Activated naive CD4-positive, alpha-beta T cell (primary cell): Measurements from ENCODE around the gene MED16.
"Not testable (repeated sequence)": the region's sequence is repeated elsewhere in the genome, so short reads cannot be mapped to it uniquely, and the experiment has no call there.

Source experiments
- DNase-seq, 4 experiments: peaks; one replicate each; lab custom pipeline; 2025; lab: John Stamatoyannopoulos, UW

Gene MED16

GRCh38 chr19:911197-912033, 18.4 kb upstream of the MED16 start:
- no peak for DNase-seq

DNA sequence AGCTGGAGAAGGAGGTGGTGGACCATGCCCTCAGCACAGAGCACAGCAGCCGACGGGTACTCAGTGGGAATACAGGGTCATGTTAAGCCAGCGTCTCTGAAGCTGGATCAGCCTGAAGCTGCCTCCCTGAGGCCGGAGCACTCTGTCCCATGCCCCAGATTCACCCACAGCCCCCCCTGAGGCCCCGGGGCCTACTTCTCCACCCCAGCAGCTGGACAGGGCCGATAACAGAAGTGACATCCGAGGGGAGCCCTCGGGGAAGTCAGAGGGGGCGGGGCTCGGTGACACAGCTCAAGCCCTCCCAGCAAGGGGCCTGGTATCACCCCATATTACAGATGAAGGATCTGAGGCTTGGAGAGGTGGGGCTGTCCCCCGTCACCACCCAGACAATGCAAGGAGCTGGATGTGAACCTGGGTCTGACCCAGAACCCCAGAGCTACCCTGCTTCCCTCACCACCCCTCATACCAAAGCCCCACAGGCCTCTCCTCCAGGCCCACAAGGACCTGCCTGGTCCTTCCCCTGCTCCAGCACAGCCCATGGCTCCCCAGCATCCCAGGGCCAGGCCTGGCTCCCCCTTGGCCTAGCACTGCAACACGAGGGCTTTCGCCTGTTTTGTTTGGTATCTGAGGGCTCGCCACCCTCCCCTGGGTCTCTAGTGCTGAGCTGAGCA, 14.3 kb upstream of the MED16 start:
- peak in 1 of 4 experiments; percentile 19 for DNase-seq

GRCh38 chr19:906480-906879, 13.5 kb upstream of the MED16 start:
- DNase-seq = no peak

DNA sequence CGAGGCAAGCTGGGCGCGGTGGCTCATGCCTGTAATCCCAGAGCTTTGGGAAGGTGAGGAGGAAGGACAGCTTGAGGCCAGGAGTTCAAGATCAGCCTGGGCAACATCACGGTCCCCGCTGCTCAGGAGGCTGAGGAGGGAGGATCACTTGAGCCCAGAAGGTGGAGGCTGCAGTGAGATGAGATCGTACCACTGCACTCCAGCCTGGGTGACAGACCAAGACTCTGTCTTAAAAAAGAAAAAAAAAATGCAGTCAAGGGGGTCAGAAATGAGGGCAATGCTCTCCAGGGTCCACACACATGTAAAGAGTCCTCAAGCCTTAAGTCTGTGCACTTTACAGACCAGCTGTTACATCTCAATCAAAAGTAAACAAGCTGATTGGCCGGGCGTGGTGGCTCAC, 11.6 kb upstream of the MED16 start:
- DNase-seq = no peak

- no peak for DNase-seq
Observed at GRCh38 chr19:903266-903797, 10.3 kb upstream of the MED16 start.

DNA sequence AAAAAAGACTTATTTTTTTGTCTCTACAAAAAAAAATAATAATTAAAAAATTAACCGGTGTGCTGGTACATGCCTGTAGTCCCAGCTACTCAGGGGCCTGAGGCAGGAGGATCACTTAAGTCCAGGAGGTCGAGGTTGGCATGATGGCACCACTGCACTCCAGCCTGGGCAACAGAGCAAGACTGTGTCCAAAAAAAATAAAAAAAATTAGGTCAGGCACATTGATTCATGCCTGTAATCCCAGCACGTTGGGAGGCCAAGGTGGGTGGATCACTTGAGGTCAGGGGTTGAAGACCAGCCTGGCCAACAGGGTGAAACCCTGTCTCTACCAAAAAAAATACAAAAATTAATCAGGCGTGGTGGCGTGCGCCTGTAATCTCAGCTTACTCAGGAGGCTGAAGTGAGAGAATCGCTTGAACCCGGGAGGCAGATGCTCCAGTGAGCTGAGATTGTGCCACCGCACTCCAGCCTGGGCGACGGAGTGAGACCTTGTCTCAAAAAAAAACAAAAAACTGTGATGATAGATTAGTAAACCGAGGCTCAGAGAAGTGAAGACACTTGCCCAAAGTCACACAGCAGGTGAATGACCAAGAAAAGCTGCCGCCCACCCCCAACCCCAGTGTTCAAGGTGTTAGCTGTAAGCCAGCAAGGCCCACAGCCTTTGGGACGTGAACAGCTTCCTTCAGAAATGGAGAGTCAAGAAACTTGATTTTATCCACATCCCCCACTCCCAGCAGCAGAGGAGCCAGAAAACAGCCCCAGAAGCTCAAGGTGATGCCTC, 9.6 kb upstream of the MED16 start:
- no peak for DNase-seq

DNA sequence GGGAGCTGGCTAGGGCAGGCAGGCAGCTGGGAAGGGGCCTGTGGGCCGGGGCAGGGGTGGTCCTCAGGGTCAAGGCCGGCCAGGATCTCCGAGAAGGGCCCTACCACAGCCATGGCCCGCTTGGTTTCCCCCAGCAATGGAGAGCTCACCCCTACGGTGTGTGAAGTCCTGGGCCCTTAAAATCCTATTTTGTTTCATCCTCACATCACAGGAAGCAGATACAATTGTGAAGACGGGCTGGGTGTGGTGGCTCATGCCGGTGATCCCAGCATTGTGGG, 9.0 kb upstream of the MED16 start:
- DNase-seq = no peak

DNA sequence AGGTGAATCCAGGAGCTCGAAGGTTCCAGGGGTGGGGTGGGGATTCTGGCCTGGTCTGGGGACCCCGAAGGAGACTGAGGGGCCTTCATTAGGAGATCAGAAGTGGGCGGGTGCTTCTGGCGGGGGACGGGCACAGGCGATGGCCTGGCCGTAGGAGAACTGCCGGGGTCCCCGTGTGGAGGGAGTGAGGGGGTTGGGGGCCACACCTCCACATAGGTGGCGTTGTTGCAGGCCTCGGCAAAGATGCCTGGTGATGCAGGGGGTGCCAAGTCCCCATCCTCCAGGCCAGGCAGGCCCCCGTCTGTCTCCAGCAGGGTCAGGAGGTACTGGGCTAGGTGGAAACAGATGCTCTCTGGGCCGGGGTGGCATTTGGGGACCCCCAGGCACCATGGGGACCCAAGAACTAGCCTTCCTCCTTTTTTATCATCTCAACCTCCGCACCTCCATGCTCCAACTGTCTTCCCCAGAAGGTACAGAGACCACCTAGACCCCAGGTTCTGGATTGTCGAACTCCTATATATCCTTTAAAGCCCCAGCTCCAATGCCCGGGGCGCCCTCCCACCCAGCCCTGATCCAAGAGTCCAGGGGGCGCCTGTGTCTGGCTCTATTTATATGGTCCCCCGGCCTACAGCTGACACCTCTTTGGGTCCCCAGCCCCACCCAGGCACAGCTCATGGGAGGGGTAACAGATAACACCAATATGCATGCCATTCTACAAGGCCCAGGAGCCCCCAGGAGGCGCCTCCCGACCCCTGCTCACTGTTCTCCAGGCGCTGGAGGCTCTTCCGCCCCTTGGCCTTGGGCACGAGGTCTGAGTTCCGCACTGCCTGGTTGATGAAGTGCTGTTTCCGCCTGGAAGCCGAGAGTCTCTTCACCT, 8.5 kb upstream of the MED16 start:
- no peak for DNase-seq

- DNase-seq = peak in 1 of 4 experiments; percentile 37
Observed at GRCh38 chr19:900302-901111, 7.5 kb upstream of the MED16 start.

DNA sequence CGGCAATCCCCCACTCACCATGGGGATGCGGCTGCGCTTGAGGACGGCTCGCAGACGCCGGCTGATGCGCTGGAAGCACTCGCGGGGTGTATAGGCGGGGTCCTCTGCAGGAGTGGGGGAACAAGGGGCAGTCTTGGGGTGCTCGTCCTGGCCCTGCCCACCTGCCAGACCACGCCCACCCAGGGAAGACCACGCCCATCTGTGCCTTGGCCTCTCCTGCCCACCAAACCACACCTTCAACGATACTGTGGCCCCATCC, 7.0 kb upstream of the MED16 start:
- DNase-seq = no peak

- no peak for DNase-seq
Observed at GRCh38 chr19:899336-900042, 6.5 kb upstream of the MED16 start.

- DNase-seq = peak in 2 of 4 experiments; percentile 29 to 45
Observed at GRCh38 chr19:898663-899062, 5.7 kb upstream of the MED16 start.

- DNase-seq = no peak
Observed at GRCh38 chr19:897442-898039, 4.6 kb upstream of the MED16 start.

- no peak for DNase-seq
Observed at GRCh38 chr19:896999-897398, 4.0 kb upstream of the MED16 start.

- DNase-seq = no peak
Observed at GRCh38 chr19:896434-896833, 3.4 kb upstream of the MED16 start.

GRCh38 chr19:892243-892893, 619 bp downstream of the MED16 start:
- DNase-seq = no peak

- DNase-seq = not testable (repeated sequence)
Observed at GRCh38 chr19:891421-892200, 1.4 kb downstream of the MED16 start.

DNA sequence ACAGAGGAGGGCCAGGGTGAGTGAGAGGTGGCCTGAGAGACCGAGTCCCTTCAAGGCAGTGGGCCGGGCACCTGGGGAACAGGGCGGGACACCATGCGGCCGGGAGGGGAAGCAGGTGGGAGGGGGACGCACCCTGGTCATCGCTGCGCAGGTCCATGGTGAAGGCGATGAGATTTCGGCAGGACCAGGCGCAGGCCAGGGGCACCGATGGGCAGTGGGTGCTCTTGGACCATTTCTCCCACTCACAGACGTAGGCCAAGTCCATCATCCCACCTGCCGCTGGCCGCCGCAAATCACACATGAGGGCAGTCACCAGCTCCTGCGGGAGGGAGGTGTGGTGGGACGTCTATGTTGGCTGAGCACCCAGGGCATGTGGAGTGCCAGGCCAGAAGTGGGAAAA, 2.2 kb downstream of the MED16 start:
- no peak for DNase-seq
